Metanephros (tissue), 1 donor: ENCODE results near the gene MYG1. TPM values are rescaled to one million over a fixed set of nuclear protein-coding genes. Genes with fewer than 3 reads are reported as not detected.

ENCODE experiments used
- total RNA-seq: library from RNA; depleted of rRNA; stranded (reverse); fragments of >200 nt; gene quantifications from one replicate; pipeline ENCODE4 v1.2.3, GENCODE V29; 2014

Gene MYG1
- 36.9 TPM for total RNA-seq

GRCh38 chr12:53299454-53300180, at the start of gene MYG1:
Gene MYG1 (plus strand): TSS chr12:53299695. CDS start chr12:53299738, 43 bp downstream.

DNA sequence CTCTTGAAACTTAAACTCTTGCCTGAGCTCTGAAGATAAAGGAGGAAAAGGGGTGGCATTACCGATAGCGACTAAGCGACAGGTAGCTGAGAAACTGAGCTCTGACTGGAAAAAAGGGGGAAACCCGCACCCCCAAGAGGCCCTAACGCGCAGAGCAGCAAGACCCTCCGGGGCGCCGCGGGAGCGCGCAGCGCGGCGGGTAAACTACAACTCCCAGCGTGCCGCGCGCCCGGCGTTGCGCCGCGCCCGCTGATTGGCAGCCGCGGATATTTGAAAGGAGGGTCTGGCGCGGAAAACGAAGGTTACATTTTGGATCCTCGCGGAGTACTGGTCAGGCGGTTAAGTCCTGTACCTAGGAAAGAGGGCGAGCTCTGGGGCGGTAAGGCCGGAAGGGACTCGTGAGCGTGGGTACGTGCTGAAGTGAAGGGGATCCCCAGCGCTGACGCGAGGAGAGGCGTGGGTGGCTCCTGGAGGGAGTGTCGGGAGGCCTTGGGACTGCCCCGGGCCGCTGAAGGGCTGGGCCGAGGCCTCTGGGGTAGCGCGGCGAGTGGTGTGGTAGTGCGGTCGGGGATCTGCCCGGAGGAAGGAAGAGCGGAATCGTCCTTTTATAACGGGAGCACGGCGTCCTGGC, 31.4 kb upstream of the MYG1 start, which contains the start of gene ESPL1:
ESPL1 (plus strand) TSS at position 301 of the 631 bp plus-strand sequence. CDS start 468 bp downstream, outside the sequence.

GRCh38 chr12:53295070-53295890, 4.2 kb upstream of the MYG1 start, which contains the start of gene PFDN5:
Gene PFDN5 (plus strand): TSS chr12:53295542. CDS start chr12:53295568, 26 bp downstream.

DNA sequence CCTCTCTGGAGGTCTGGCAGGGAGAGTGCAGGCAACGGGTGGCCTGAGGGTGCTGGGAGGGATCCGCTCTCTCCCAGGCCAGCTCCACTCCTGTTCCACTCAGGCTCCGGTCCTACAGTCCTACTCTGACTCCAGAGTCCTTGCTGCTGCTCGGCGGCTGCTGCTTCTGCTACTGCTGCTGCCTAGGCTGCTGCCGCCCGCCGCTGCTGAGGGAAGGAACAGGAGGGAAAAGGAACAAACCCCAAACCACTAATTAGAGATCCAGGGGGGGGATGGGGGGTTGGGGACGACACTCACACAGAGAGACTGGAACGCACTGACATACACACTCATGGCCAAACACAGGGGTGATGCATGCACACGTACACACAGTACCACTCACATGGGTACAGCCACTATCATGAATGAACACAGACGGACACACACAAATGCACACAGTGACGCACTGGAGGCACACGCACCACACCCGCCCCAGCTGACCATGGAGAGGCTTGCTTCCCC, 36.7 kb downstream of the MYG1 start, which contains the start of gene SP7:
SP7 (minus strand) TSS at position 174 of the 501 bp plus-strand sequence. CDS start 708 bp downstream, outside the sequence.

Other genes with a start within 250 kb of the MYG1 start
- 106 TPM for gene TNS2, start 249.6 kb upstream of the MYG1 start, total RNA-seq
- gene SPRYD3, start 220.3 kb upstream of the MYG1 start, total RNA-seq, result 15.9 TPM
- 32.1 TPM for gene IGFBP6, start 202.0 kb upstream of the MYG1 start, total RNA-seq
- gene SOAT2, start 196.2 kb upstream of the MYG1 start, total RNA-seq, result 0.41 TPM
- 27.2 TPM for gene ZNF740, start 119.0 kb upstream of the MYG1 start, total RNA-seq
- gene CSAD, start 118.8 kb upstream of the MYG1 start, total RNA-seq, result 74.5 TPM
- gene ITGB7, start 92.4 kb upstream of the MYG1 start, total RNA-seq, result 3.7 TPM
- 38.4 TPM for gene RARG, start 67.5 kb upstream of the MYG1 start, total RNA-seq
- gene ESPL1, start 31.4 kb upstream of the MYG1 start, total RNA-seq, result 9.9 TPM
- 462 TPM for gene PFDN5, start 4.2 kb upstream of the MYG1 start, total RNA-seq
- gene AAAS, start 21.9 kb downstream of the MYG1 start, total RNA-seq, result 57.4 TPM
- gene SP7, start 36.7 kb downstream of the MYG1 start, total RNA-seq, result 0.23 TPM
- gene SP1, start 80.5 kb downstream of the MYG1 start, total RNA-seq, result 67.6 TPM
- gene AMHR2, start 124.2 kb downstream of the MYG1 start, total RNA-seq, result 0.47 TPM
- gene PRR13, start 142.0 kb downstream of the MYG1 start, total RNA-seq, result 44.8 TPM
- 505 TPM for gene PCBP2, start 152.4 kb downstream of the MYG1 start, total RNA-seq
- gene MAP3K12, start 199.8 kb downstream of the MYG1 start, total RNA-seq, result 18.1 TPM
- gene TARBP2, start 201.6 kb downstream of the MYG1 start, total RNA-seq, result 32.9 TPM
- not detected for gene NPFF, start 207.8 kb downstream of the MYG1 start, total RNA-seq